GM18951 (cell line): ENCODE data around the gene RABGAP1L.

Experiments
- POLR2A ChIP-seq: IDR thresholded peaks from 4 replicates; pipeline ENCODE4 v1.6.1; 2011; ENCODE audit warnings: mild to moderate bottlenecking; ENCODE audit not compliant: insufficient read length, insufficient read depth; ENCODE audit errors: extremely low read depth
- in situ Hi-C: fragments of 300-500 bp; cut with MboI; formaldehyde crosslinking; loops from one replicate; pipeline ENCODE4 v1.12.0; 2022; ENCODE audit warnings: low sequenced_read_pairs, mixed read lengths, inconsistent platforms; ENCODE audit not compliant: unreplicated experiment

The RABGAP1L gene

GRCh38 chr1:174900317-174900716 lies 741.0 kb downstream of the RABGAP1L start:
- in situ Hi-C loops = no loop called here
- TF ChIP-seq POLR2A = no peak

GRCh38 chr1:174902531-174903099 lies 743.3 kb downstream of the RABGAP1L start:
- in situ Hi-C loops = no loop called here
- no peak for TF ChIP-seq POLR2A

- in situ Hi-C loops = no loop called here
- no peak for TF ChIP-seq POLR2A
These were observed 752.3 kb downstream of the RABGAP1L start for GRCh38 chr1:174911606-174912005.

- no peak for TF ChIP-seq POLR2A
- in situ Hi-C loops = no loop called here
These were observed 752.9 kb downstream of the RABGAP1L start for GRCh38 chr1:174912264-174912663.

GRCh38 chr1:174913225-174913903 lies 754.0 kb downstream of the RABGAP1L start:
- no peak for TF ChIP-seq POLR2A
- in situ Hi-C loops = no loop called here

- in situ Hi-C loops = no loop called here
- TF ChIP-seq POLR2A = no peak
These were observed 755.7 kb downstream of the RABGAP1L start for GRCh38 chr1:174914991-174915390.

GRCh38 chr1:174916846-174917245 lies 757.5 kb downstream of the RABGAP1L start:
- TF ChIP-seq POLR2A = no peak
- in situ Hi-C loops = no loop called here

GRCh38 chr1:174920093-174920492 lies 760.8 kb downstream of the RABGAP1L start:
- TF ChIP-seq POLR2A = no peak
- in situ Hi-C loops = no loop called here

GRCh38 chr1:174922121-174922520 lies 762.8 kb downstream of the RABGAP1L start:
- TF ChIP-seq POLR2A = no peak
- in situ Hi-C loops = no loop called here

- no peak for TF ChIP-seq POLR2A
- in situ Hi-C loops = no loop called here
These were observed 764.5 kb downstream of the RABGAP1L start for GRCh38 chr1:174923820-174924219.

GRCh38 chr1:174928541-174928940 lies 769.2 kb downstream of the RABGAP1L start:
- no peak for TF ChIP-seq POLR2A
- in situ Hi-C loops = no loop called here

GRCh38 chr1:174931214-174931613 lies 771.9 kb downstream of the RABGAP1L start:
- in situ Hi-C loops = no loop called here
- TF ChIP-seq POLR2A = no peak

- in situ Hi-C loops = no loop called here
- no peak for TF ChIP-seq POLR2A
These were observed 773.3 kb downstream of the RABGAP1L start for GRCh38 chr1:174932587-174932986.

GRCh38 chr1:174935961-174936727 lies 776.8 kb downstream of the RABGAP1L start:
- no peak for TF ChIP-seq POLR2A
- in situ Hi-C loops = no loop called here
